K562 (cell line): ENCODE measurements around the gene LRP2. TPM values are rescaled to one million over a fixed set of nuclear protein-coding genes. Genes with fewer than 3 reads are reported as not detected.

Source experiments
- ATAC-seq: fragments of 200-7000 bp; cut with Tn5 transposase; 3 replicates; pipeline ENCODE4 v1.9.1; 2020; ENCODE audit warnings: moderate library complexity
- BruUV-seq: library from RNA; stranded (reverse); fragments of 400-500 nt; replicated peaks from 2 replicates; lab custom pipeline; 2021; lab: Mats Ljungman, UMichigan
- CTCF ChIA-PET: fragments of 300-600 bp; formaldehyde crosslinking; extraction: SDS; loops from one replicate; lab custom pipeline; 2021; ENCODE audit warnings: low intra/inter-chr PET ratio; lab: Yijun Ruan, JAX
- POLR2A ChIA-PET: fragments of 300-600, 350-650 bp; sonication (Branson Sonifier 250); formaldehyde crosslinking; extraction: SDS; loops from one replicate; lab custom pipeline; 2021; ENCODE audit warnings: antibody characterized with exemption, inconsistent platforms; lab: Yijun Ruan, JAX
- DNase-seq, 4 experiments: peaks; one replicate each; pipeline versions ENCODE4 v3.0.0 to v3.0.0-alpha.2; 2011 to 2018; ENCODE audit warnings: low spot score in 3 of 4, mixed read lengths in 3 of 4; ENCODE audit errors: extremely low read depth in 1 of 4
- FAIRE-seq: peaks from 2 replicates; lab custom pipeline; 2011; peaks lifted over from hg19 to GRCh38; lab: Jason Lieb, UNC
- H2AFZ ChIP-seq: 2 replicates; pipeline ENCODE4 v1.6.0; 2011; ENCODE audit warnings: low read depth, low read length, control low read depth, inconsistent platforms
- H3K27ac ChIP-seq: fragments of 200-600 bp; 3 replicates; pipeline ENCODE4 v1.8.0; 2011; ENCODE audit warnings: low read depth, mild to moderate bottlenecking, control low read depth, inconsistent platforms, low read length, moderate library complexity, mixed read lengths; ENCODE audit errors: extremely low read depth
- H3K27me3 ChIP-seq, 2 experiments: fragments of 300-600 bp in 1 of 2; 2 replicates in 1 of 2; 3 replicates in 1 of 2; pipeline versions ENCODE4 v1.6.0 to v1.8.0; 2011; ENCODE audit warnings: inconsistent platforms in 2 of 2, low read length in 2 of 2, mild to moderate bottlenecking in 1 of 2, mixed read lengths in 1 of 2, moderate library complexity in 1 of 2; ENCODE audit not compliant: control insufficient read depth in 2 of 2, insufficient read depth in 2 of 2
- H3K36me3 ChIP-seq: fragments of 300-600 bp; 3 replicates; pipeline ENCODE4 v1.8.0; 2011; ENCODE audit warnings: mild to moderate bottlenecking, low read length, inconsistent platforms; ENCODE audit not compliant: control insufficient read depth, insufficient read depth
- H3K4me1 ChIP-seq, 2 experiments: fragments of 200-600 bp in 1 of 2; replicated peaks in 1 of 2; 2 replicates in 1 of 2; 3 replicates in 1 of 2; pipeline versions ENCODE4 v1.5.1 to v1.8.0; 2011; ENCODE audit warnings: inconsistent platforms in 2 of 2, low read length in 2 of 2, mild to moderate bottlenecking in 1 of 2, mixed read lengths in 1 of 2, moderate library complexity in 1 of 2; ENCODE audit not compliant: control insufficient read depth in 2 of 2, insufficient read depth in 2 of 2
- H3K4me2 ChIP-seq: 2 replicates; pipeline ENCODE4 v1.6.1; 2011; ENCODE audit warnings: low read length, control low read depth, inconsistent platforms, mixed read lengths; ENCODE audit not compliant: insufficient read depth
- H3K4me3 ChIP-seq: fragments of 200-600 bp; sonication (generic), shearing (Covaris generic); 2 replicates; pipeline ENCODE4 v1.5.1; 2016; ENCODE audit warnings: control low read depth, inconsistent platforms
- H3K79me2 ChIP-seq: fragments of 200-600 bp; 3 replicates; pipeline ENCODE4 v1.8.0; 2011; ENCODE audit warnings: low read length, inconsistent platforms; ENCODE audit not compliant: control insufficient read depth, insufficient read depth
- H3K9ac ChIP-seq, 2 experiments: 2 replicates each; pipeline versions ENCODE4 v1.6.0 to v1.6.1; 2011; ENCODE audit warnings: low read depth in 2 of 2, low read length in 2 of 2, control low read depth in 1 of 2, inconsistent platforms in 1 of 2, mild to moderate bottlenecking in 1 of 2, mixed read lengths in 1 of 2; ENCODE audit not compliant: insufficient read depth in 1 of 2
- H3K9me1 ChIP-seq: one replicate; pipeline ENCODE4 v1.6.0; 2011; ENCODE audit warnings: inconsistent platforms, mild to moderate bottlenecking, low read length, moderate library complexity; ENCODE audit not compliant: control insufficient read depth, insufficient read depth
- H3K9me3 ChIP-seq: replicated peaks from 2 replicates; pipeline ENCODE4 v1.5.1; 2011; ENCODE audit warnings: low read depth, low read length, inconsistent platforms; ENCODE audit not compliant: control insufficient read depth, insufficient read depth
- H4K20me1 ChIP-seq: replicated peaks from 2 replicates; pipeline ENCODE4 v1.6.1; 2011; ENCODE audit warnings: low read length, inconsistent platforms, mixed read lengths; ENCODE audit not compliant: control insufficient read depth, insufficient read depth
- ETV1 ChIP-seq: fragments of 450-650 bp; conservative IDR thresholded peaks from 2 replicates; pipeline ENCODE4 v1.6.1; 2016; ENCODE audit warnings: missing genetic modification characterization, control low read depth, low read depth, missing compliant biosample characterization
- HMBOX1 ChIP-seq: sonication (generic); IDR thresholded peaks from 2 replicates; pipeline ENCODE4 v1.6.1; 2016
- SMARCA5 ChIP-seq: fragments of 450-650 bp; IDR thresholded peaks from 2 replicates; pipeline ENCODE4 v1.6.1; 2016
- ZBTB1 ChIP-seq: sonication (generic); formaldehyde crosslinking; IDR thresholded peaks from 2 replicates; pipeline ENCODE4 v1.8.1; 2023; ENCODE audit warnings: missing genetic modification reagents, low read depth, mild to moderate bottlenecking, borderline replicate concordance
- WGBS: fragments of 100-300 bp; shearing (Covaris generic); methylation state at CpG from one replicate; pipeline ENCODE4 v1.1.6; 2016; ENCODE audit warnings: low coverage, mixed read lengths; ENCODE audit not compliant: insufficient coverage; ENCODE audit errors: missing lambda C conversion rate; 5-methylcytosine and 5-hydroxymethylcytosine counted together
- in situ Hi-C: fragments of 300-500 bp; cut with MboI; formaldehyde crosslinking; loops from 4 replicates; pipeline ENCODE4 v1.15.0; 2018; ENCODE audit warnings: inconsistent platforms, mixed read lengths
- intact Hi-C: fragments of 100-400 bp; cut with micrococcal nuclease; formaldehyde crosslinking; loops from 2 replicates; pipeline ENCODE4 v1.14.2; 2022
- polyA plus RNA-seq, 8 experiments: library from polyadenylated mRNA; depleted of rRNA in 4 of 8; stranded (reverse) in 5 of 8; unstranded in 3 of 8; fragments of >200 nt; fragmentation: Nextera tagmentation in 2 of 8; fragmentation: Illumina TruSeq in 1 of 8; extraction: Ambion mirVana in 2 of 8; extraction: Trizol in 1 of 8; gene quantifications; 2 replicates each; pipeline versions ENCODE4 v1.2.1 to v1.2.3, GENCODE V29; 2011 to 2014; ENCODE audit warnings: inconsistent platforms in 1 of 8, missing spikeins in 1 of 8
- total RNA-seq, 7 experiments: library from RNA; depleted of rRNA in 6 of 7; stranded (reverse); fragments of >200 nt in 6 of 7; fragmentation: Illumina TruSeq in 2 of 7; extraction: Trizol in 2 of 7; gene quantifications; 2 replicates each; pipeline versions ENCODE4 v1.2.1 to v1.2.3, GENCODE V29; 2011 to 2021; ENCODE audit warnings: low replicate concordance in 1 of 7

Gene LRP2
- total and polyA plus RNA-seq, 9 of the 15 experiments (the other 6 are each of a cell fraction or from before 2014, with no cell fraction given), result 0.04 to 0.18 (median 0.11) TPM; not detected in 1

- no peaks in the 10 kb centered on the region for H3K27me3 ChIP-seq
- ATAC-seq, result no peak
- TF ChIP-seq ZBTB1 (CRISPR knock-in tag), result no peak
- TF ChIP-seq ETV1 (tag), result no peak
- TF ChIP-seq SMARCA5, result no peak
- TF ChIP-seq HMBOX1, result 0 out of 2 replicates have a peak, but pooled peaks have one; percentile 42
- intact Hi-C loops, result no loop called here
- H3K4me1 ChIP-seq, result peaks cover 0 to 17% of the 10 kb centered on the region in 2 experiments; a peak in 3 of 5 replicates
- in situ Hi-C loops, result no loop called here
- H3K27ac ChIP-seq, result no peak overlapping the region
- no peak overlapping the region for H3K9ac ChIP-seq
- no peak for DNase-seq
- no peaks in the 10 kb centered on the region for H3K9me1 ChIP-seq
- H2AFZ ChIP-seq, result no peak overlapping the region
- no peak for FAIRE-seq
- no peak overlapping the region for H3K4me3 ChIP-seq
- H4K20me1 ChIP-seq, result no peaks in the 10 kb centered on the region
- no peaks in the 10 kb centered on the region for H3K79me2 ChIP-seq
- H3K9me3 ChIP-seq, result no peaks in the 10 kb centered on the region
- no peaks in the 10 kb centered on the region for H3K36me3 ChIP-seq
- ChIA-PET POLR2A (interaction anchor here (0.7 kb wide), 1 partner anchor 35 kb away, joined by 3 read pairs; no protein-coding TSS in a partner anchor), CTCF (no interaction called here)
- BruUV-seq, result no TSS peak
- no peak overlapping the region for H3K4me2 ChIP-seq
- WGBS, result 44% methylated on average over 3 of the region's 3 CpGs
Observed at GRCh38 chr2:169091256-169091655, 271.1 kb downstream of the LRP2 start.
